GM23248 (cell line): ENCODE results near the gene WDR38. TPM values are rescaled to one million over a fixed set of nuclear protein-coding genes. Genes with fewer than 3 reads are reported as not detected.
A peak's percentile ranks its signal among the peaks of the same experiment; 100 is the strongest.

Experiments used
- DNase-seq: peaks from one replicate; pipeline ENCODE4 v3.0.0-alpha.2; 2015
- H2AFZ ChIP-seq: fragments of 200-600 bp; sonication (generic); 2 replicates; pipeline ENCODE4 v1.6.1; 2016; ENCODE audit warnings: antibody characterized with exemption
- H3F3A ChIP-seq: fragments of 200-600 bp; sonication (generic); 2 replicates; pipeline ENCODE4 v1.6.1; 2016; ENCODE audit warnings: mild to moderate bottlenecking, antibody characterized with exemption, mixed run types; ENCODE audit not compliant: insufficient read depth
- H3K27ac ChIP-seq: fragments of 200-600 bp; sonication (generic); 2 replicates; pipeline ENCODE4 v1.5.1; 2016; ENCODE audit warnings: mild to moderate bottlenecking
- H3K27me3 ChIP-seq: fragments of 200-600 bp; sonication (generic); replicated peaks from 2 replicates; pipeline ENCODE4 v1.6.1; 2016; ENCODE audit warnings: mild to moderate bottlenecking; ENCODE audit not compliant: insufficient read depth
- H3K36me3 ChIP-seq: fragments of 200-600 bp; sonication (generic); 2 replicates; pipeline ENCODE4 v1.6.1; 2016; ENCODE audit warnings: low read depth, mild to moderate bottlenecking
- H3K4me1 ChIP-seq: fragments of 200-600 bp; sonication (generic); 2 replicates; pipeline ENCODE4 v1.6.1; 2016; ENCODE audit warnings: mild to moderate bottlenecking; ENCODE audit not compliant: insufficient read depth
- H3K4me2 ChIP-seq: fragments of 200-600 bp; sonication (generic); one replicate; pipeline ENCODE4 v1.6.1; 2016; ENCODE audit warnings: mild to moderate bottlenecking; ENCODE audit not compliant: unreplicated experiment
- H3K4me3 ChIP-seq: fragments of 200-600 bp; sonication (generic); 2 replicates; pipeline ENCODE4 v1.5.1; 2016; ENCODE audit warnings: mild to moderate bottlenecking
- H3K79me2 ChIP-seq: fragments of 200-600 bp; sonication (generic); 2 replicates; pipeline ENCODE4 v1.6.1; 2016; ENCODE audit warnings: mild to moderate bottlenecking; ENCODE audit not compliant: insufficient read depth
- H3K9ac ChIP-seq: fragments of 200-600 bp; sonication (generic); 2 replicates; pipeline ENCODE4 v1.6.1; 2016; ENCODE audit warnings: mild to moderate bottlenecking
- H3K9me2 ChIP-seq: fragments of 200-600 bp; sonication (generic); 2 replicates; pipeline ENCODE4 v1.6.1; 2016; ENCODE audit warnings: mixed run types, mild to moderate bottlenecking, moderate library complexity; ENCODE audit not compliant: insufficient read depth
- H3K9me3 ChIP-seq: fragments of 200-600 bp; sonication (generic); one replicate; pipeline ENCODE4 v1.6.1; 2017; ENCODE audit warnings: low read depth
- H4K20me1 ChIP-seq: fragments of 200-600 bp; sonication (generic); 2 replicates; pipeline ENCODE4 v1.6.0; 2016; ENCODE audit not compliant: insufficient read depth
- EZH2 ChIP-seq: fragments of 200-600 bp; sonication (generic); IDR thresholded peaks from 2 replicates; pipeline ENCODE4 v1.6.1; 2018; ENCODE audit warnings: antibody characterized with exemption, mild to moderate bottlenecking; ENCODE audit not compliant: insufficient read depth, poor library complexity, severe bottlenecking
- EZH2phosphoT487 ChIP-seq: fragments of 200-600 bp; sonication (generic); IDR thresholded peaks from 2 replicates; pipeline ENCODE4 v1.6.1; 2018; ENCODE audit warnings: antibody characterized with exemption, moderate library complexity, mild to moderate bottlenecking, low read depth; ENCODE audit not compliant: insufficient read depth
- WGBS, 2 experiments: methylation state at CpG; one replicate each; pipeline ENCODE4 v1.1.6; 2015 to 2017; ENCODE audit warnings: low lambda C conversion rate in 2 of 2, low coverage in 1 of 2; ENCODE audit errors: missing lambda C conversion rate in 2 of 2; 5-methylcytosine and 5-hydroxymethylcytosine counted together
- in situ Hi-C: fragments of 300-500 bp; cut with MboI; formaldehyde crosslinking; loops from 2 replicates; pipeline ENCODE4 v1.15.0; 2020
- polyA plus RNA-seq: library from polyadenylated mRNA; unstranded; fragments of >200 nt; fragmentation: Nextera tagmentation; extraction: Ambion mirVana; gene quantifications from 2 replicates; pipeline ENCODE4 v1.2.1, GENCODE V29; 2016
- total RNA-seq: library from RNA; depleted of rRNA; stranded (reverse); fragments of >200 nt; shearing (Covaris generic); gene quantifications from 2 replicates; pipeline ENCODE4 v1.2.3, GENCODE V29; 2014

The WDR38 gene
- total and polyA plus RNA-seq, 2 experiments from 2014 or later, result not detected

DNA sequence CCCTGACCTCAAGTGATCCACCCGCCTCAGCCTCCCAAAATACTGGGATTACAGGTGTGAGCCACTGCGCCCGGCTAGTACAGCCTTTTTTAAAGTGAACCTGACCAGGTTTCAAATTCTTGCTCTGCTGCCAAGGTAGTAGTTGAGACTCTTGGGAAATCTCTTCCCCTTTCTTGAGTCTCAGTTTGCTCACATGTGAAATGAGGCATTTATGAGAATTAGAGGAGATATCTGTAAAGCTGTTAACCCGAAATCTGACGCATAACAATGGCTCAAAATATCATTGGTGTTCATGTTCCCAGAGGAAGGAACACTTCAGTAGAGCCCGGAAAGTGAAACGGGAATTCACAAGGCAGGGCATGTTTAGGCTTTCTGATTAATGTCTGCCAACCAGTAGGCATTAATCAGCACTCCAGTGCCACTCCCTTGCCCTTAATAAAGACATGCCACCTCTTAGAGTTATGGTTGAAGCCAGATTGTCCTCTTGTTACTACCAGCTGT, 10.2 kb downstream of the WDR38 start:
- Histone ChIP-seq H3F3A (peaks cover 31% of the 10 kb centered on the region), H3K79me2 (peaks cover 47% of the 10 kb centered on the region), H3K4me1 (peaks cover 22% of the 10 kb centered on the region), H3K9me2 (no peaks in the 10 kb centered on the region), H3K4me2 (no peak overlapping the region), H3K36me3 (peaks cover 22% of the 10 kb centered on the region), H3K4me3 (no peak overlapping the region), H3K9ac (no peak overlapping the region), H3K27ac (no peak overlapping the region), H4K20me1 (peaks cover 18% of the 10 kb centered on the region), H2AFZ (no peak overlapping the region), H3K9me3 (no peaks in the 10 kb centered on the region), H3K27me3 (no peaks in the 10 kb centered on the region)
- DNase-seq, result no peak
- TF ChIP-seq EZH2phosphoT487 (no peak), EZH2 (no peak)
- 93 to 94% methylated on average over 7 of the region's 7 CpGs for WGBS, 2 experiments
- in situ Hi-C loops, result loop anchor here (10.0 kb wide), 1 partner anchor 511 kb away; no protein-coding TSS in a partner anchor

DNA sequence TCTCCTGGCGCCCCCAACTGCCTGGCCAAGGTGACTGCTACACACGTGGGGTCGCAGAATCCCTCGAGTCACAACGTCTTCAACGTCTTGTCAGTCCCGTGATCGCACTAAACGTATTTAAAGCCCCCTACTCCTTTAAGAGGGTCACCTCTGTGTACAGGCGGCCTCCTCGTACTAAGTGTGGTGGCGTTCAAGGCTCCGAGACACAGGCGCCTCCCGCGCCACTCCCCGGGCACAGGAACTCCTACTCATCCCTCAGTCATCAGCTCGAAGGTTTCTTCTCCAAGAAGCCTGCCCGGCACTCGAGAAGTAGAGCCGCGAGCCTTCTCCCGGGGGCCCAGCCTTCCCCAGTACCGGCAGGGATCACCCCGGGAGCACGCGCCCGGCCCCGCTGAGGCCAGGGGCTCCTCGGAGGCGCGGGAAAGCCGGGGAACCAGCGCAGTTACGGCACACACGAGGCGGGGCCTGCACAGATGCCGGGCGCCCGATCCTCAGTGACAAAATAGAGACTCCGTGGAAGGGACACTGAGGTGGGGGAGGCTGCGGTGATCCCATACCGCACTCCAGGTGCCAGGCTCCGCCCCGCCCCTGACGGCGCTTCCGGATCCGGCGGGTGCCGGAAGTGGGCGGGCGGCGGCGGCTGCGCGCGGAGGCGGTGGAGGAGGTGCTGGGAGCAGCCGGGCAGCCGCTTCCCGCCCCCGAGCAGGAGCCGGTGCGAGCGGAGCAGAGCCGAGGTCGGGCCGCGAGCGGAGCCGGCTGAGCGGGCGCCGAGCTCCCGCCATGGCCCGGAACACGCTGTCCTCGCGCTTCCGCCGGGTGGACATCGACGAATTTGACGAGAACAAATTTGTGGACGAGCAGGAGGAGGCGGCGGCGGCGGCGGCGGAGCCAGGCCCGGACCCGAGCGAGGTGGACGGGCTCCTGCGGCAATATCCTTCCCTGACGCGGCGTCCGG, 15.5 kb downstream of the WDR38 start:
- in situ Hi-C loops, result loop anchor here (10.0 kb wide), 1 partner anchor 506 kb away; no protein-coding TSS in a partner anchor

DNA sequence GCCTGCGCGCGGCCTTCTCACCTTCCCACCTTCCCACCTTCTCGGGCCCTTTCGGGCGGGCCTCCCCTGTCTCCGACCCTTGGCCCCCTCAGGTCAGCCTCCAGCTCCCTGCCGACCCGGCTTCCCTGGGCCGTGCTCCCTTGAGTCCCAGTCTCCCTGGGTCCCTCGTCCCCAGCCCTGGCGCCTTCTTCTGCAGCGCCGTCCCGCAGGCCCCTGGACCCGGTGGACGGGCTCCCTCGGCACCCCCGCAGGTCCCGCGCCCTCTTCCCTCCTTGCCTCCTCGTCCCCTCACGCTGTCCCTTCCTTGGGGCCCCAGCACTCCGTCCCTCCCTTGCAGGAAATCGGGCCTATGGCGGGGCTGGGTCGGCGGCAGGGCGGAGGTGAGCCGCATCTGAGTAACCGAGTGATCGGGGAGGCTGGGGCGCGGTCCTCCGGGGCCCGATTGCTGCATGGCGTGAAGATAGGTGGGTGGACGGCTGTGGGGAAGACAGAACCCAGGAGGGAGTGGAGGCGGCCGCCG, 16.3 kb downstream of the WDR38 start:
- peaks cover 5% of the 10 kb centered on the region; the same call in 1 of the 2 replicates for H4K20me1 ChIP-seq
- peak overlapping the region; percentile 95 for H3K27ac ChIP-seq
- H3K36me3 ChIP-seq, result peaks cover 10% of the 10 kb centered on the region; the same call in 1 of the 2 replicates
- H3K9me2 ChIP-seq, result no peaks in the 10 kb centered on the region
- DNase-seq, result peak; percentile 73
- H3K4me1 ChIP-seq, result peaks cover 26% of the 10 kb centered on the region
- peaks cover 71% of the 10 kb centered on the region for H3K79me2 ChIP-seq
- no peaks in the 10 kb centered on the region for H3K9me3 ChIP-seq
- H3K27me3 ChIP-seq, result no peaks in the 10 kb centered on the region
- no peak for TF ChIP-seq EZH2
- no peak for TF ChIP-seq EZH2phosphoT487
- peak overlapping the region; percentile 98 for H3K4me3 ChIP-seq
- H3K9ac ChIP-seq, result peak overlapping the region; percentile 95
- peaks cover 25% of the 10 kb centered on the region for H3F3A ChIP-seq
- H2AFZ ChIP-seq, result peak overlapping the region; percentile 86
- in situ Hi-C loops, result loop anchor here (10.0 kb wide), 1 partner anchor 505 kb away; no protein-coding TSS in a partner anchor
- WGBS, 2 experiments, result 1% methylated on average over 30 to 41 of the region's 41 CpGs
- peak overlapping the region; percentile 99 for H3K4me2 ChIP-seq

More for the DNA sequence above, 15.5 kb downstream of the WDR38 start:
- H3K9me3 ChIP-seq, result no peaks in the 10 kb centered on the region
- peaks cover 6% of the 10 kb centered on the region; the same call in 1 of the 2 replicates for H3K36me3 ChIP-seq
- H3K27me3 ChIP-seq, result no peaks in the 10 kb centered on the region
- H3K9ac ChIP-seq, result peak overlapping the region; percentile 95
- H3K9me2 ChIP-seq, result no peaks in the 10 kb centered on the region
- H3K4me1 ChIP-seq, result peaks cover 26% of the 10 kb centered on the region
- H3K4me2 ChIP-seq, result peak overlapping the region; percentile 99
- peaks cover 64% of the 10 kb centered on the region for H3K79me2 ChIP-seq
- peak overlapping the region; percentile 86 for H2AFZ ChIP-seq
- H3K27ac ChIP-seq, result peak overlapping the region; percentile 95
- DNase-seq, result peak; percentile 93
- TF ChIP-seq EZH2phosphoT487, result no peak
- no peak for TF ChIP-seq EZH2
- peak overlapping the region; percentile 98 for H3K4me3 ChIP-seq
- peaks cover 5% of the 10 kb centered on the region; the same call in 1 of the 2 replicates for H4K20me1 ChIP-seq
- WGBS, 2 experiments, result 0 to 2% methylated on average over 88 to 94 of the region's 101 CpGs
- peaks cover 25% of the 10 kb centered on the region for H3F3A ChIP-seq

DNA sequence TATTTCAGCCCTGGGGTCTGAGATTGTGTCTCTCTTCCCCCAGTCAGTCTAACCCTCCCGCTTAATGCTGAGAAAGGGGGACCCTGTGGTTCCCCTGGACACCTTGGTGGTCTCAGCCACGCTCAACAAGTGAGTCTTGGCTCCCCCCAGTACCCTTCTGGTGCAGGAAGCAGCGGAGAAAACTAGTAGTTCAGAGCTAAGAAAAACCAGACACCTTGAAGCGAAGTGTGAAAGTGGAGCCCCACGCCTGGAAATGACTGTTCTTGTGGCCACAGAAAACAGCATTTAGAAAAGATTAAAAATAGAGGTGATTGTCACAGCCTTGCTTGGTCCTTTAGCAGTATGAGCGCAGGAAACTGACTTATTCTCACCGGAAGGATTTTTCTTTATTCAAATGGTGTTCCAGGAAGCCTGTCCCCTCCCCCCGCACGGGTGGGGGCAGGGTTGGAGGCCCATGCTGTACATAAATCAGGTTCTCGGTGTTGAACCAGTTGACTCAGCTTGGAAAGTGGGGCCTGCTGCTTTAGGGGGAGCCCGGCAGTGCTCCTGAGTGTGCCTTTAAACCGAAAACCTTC, 16.8 kb downstream of the WDR38 start:
- Histone ChIP-seq H3K4me2 (peak overlapping the region; percentile 99), H3K9ac (peak overlapping the region; percentile 95), H3K36me3 (peaks cover 16% of the 10 kb centered on the region), H2AFZ (0 out of 2 replicates have a peak overlapping the region, but pooled peaks have one; percentile 32), H4K20me1 (peaks cover 5% of the 10 kb centered on the region; the same call in 1 of the 2 replicates), H3K79me2 (peaks cover 77% of the 10 kb centered on the region), H3K27ac (peak overlapping the region; percentile 95), H3F3A (peaks cover 25% of the 10 kb centered on the region), H3K9me3 (no peaks in the 10 kb centered on the region), H3K4me1 (peaks cover 26% of the 10 kb centered on the region), H3K27me3 (no peaks in the 10 kb centered on the region), H3K9me2 (no peaks in the 10 kb centered on the region), H3K4me3 (peak overlapping the region; percentile 98)
- in situ Hi-C loops, result loop anchor here (10.0 kb wide), 1 partner anchor 505 kb away; no protein-coding TSS in a partner anchor
- 5% methylated on average over 12 of the region's 12 CpGs for WGBS, 2 experiments
- TF ChIP-seq EZH2phosphoT487 (no peak), EZH2 (no peak)
- DNase-seq, result peak; percentile 58
